ENCODE data around the gene ARMC9. TPM values are rescaled to one million over a fixed set of nuclear protein-coding genes. Genes with fewer than 3 reads are reported as not detected.

Gene ARMC9
- total and polyA plus RNA-seq, 4 donors, result 20.5 to 51.6 (median 38.6) TPM

- no peak overlapping the region for H3K9ac ChIP-seq (ENCODE audit: insufficient read depth in 1 of 2, low read length in 2 of 2)
- no peak for ATAC-seq (ENCODE audit: insufficient read depth, low FRiP score)
- peaks cover 0 to 5% (median 0%) of the 10 kb centered on the region in 5 donors for H3K4me1 ChIP-seq (ENCODE audit: control insufficient read depth in 5 of 5, insufficient read depth in 5 of 5, low read length in 5 of 5)
- peaks cover 16 to 26% (median 19%) of the 10 kb centered on the region in 4 donors for H3K36me3 ChIP-seq (ENCODE audit: control insufficient read depth in 4 of 4, insufficient read depth in 4 of 4, low read length in 4 of 4)
- no peak for DNase-seq
- H3K4me3 ChIP-seq, result no peak overlapping the region
- 93 to 97% methylated on average over 3 of the region's 3 CpGs for WGBS, 2 donors
- H3K27me3 ChIP-seq (ENCODE audit: control insufficient read depth in 3 of 3, insufficient read depth in 3 of 3, low read length in 2 of 3), result no peaks in the 10 kb centered on the region
- no peak for TF ChIP-seq CTCF (IDR thresholded peaks at IDR 0.05; ENCODE audit: control extremely low read depth, extremely low read depth)
- no peaks in the 10 kb centered on the region for H3K9me3 ChIP-seq (ENCODE audit: control insufficient read depth in 4 of 4, insufficient read depth in 3 of 4, low read length in 3 of 4)
- no peak overlapping the region for H3K27ac ChIP-seq (ENCODE audit: low read depth in 1 of 2, low read length in 1 of 2)
Measured at GRCh38 chr2:231163011-231163410, 35.4 kb upstream of the ARMC9 start.

- Histone ChIP-seq H3K4me1 (ENCODE audit: control insufficient read depth in 5 of 5, insufficient read depth in 5 of 5, low read length in 5 of 5) (peaks cover 0 to 5% (median 0%) of the 10 kb centered on the region in 5 donors), H3K27me3 (ENCODE audit: control insufficient read depth in 3 of 3, insufficient read depth in 3 of 3, low read length in 2 of 3) (no peaks in the 10 kb centered on the region), H3K4me3 (no peak overlapping the region), H3K36me3 (ENCODE audit: control insufficient read depth in 4 of 4, insufficient read depth in 4 of 4, low read length in 4 of 4) (peaks cover 16 to 24% (median 19%) of the 10 kb centered on the region in 4 donors), H3K9ac (ENCODE audit: insufficient read depth in 1 of 2, low read length in 2 of 2) (no peak overlapping the region), H3K9me3 (ENCODE audit: control insufficient read depth in 4 of 4, insufficient read depth in 3 of 4, low read length in 3 of 4) (no peaks in the 10 kb centered on the region), H3K27ac (ENCODE audit: low read depth in 1 of 2, low read length in 1 of 2) (no peak overlapping the region)
- DNase-seq, result no peak
- TF ChIP-seq CTCF (IDR thresholded peaks at IDR 0.05; ENCODE audit: control extremely low read depth, extremely low read depth), result no peak
- no peak for ATAC-seq (ENCODE audit: insufficient read depth, low FRiP score)
- WGBS, 2 donors, result 95 to 96% methylated on average over 4 of the region's 4 CpGs
Measured at GRCh38 chr2:231163414-231164095, 34.9 kb upstream of the ARMC9 start.

GRCh38 chr2:231167745-231168459, 30.5 kb upstream of the ARMC9 start:
- ATAC-seq (ENCODE audit: insufficient read depth, low FRiP score), result no peak
- no peak overlapping the region for H3K4me3 ChIP-seq

More at GRCh38 chr2:231167745-231168459, 30.5 kb upstream of the ARMC9 start:
- H3K9ac ChIP-seq (ENCODE audit: insufficient read depth in 1 of 2, low read length in 2 of 2), result no peak overlapping the region
- no peaks in the 10 kb centered on the region for H3K27me3 ChIP-seq (ENCODE audit: control insufficient read depth in 3 of 3, insufficient read depth in 3 of 3, low read length in 2 of 3)
- DNase-seq, result no peak
- 83 to 94% methylated on average over 6 of the region's 6 CpGs for WGBS, 2 donors
- TF ChIP-seq CTCF (IDR thresholded peaks at IDR 0.05; ENCODE audit: control extremely low read depth, extremely low read depth), result no peak
- peaks cover 0 to 11% (median 0%) of the 10 kb centered on the region in 5 donors for H3K4me1 ChIP-seq (ENCODE audit: control insufficient read depth in 5 of 5, insufficient read depth in 5 of 5, low read length in 5 of 5)
- no peaks in the 10 kb centered on the region for H3K9me3 ChIP-seq (ENCODE audit: control insufficient read depth in 4 of 4, insufficient read depth in 3 of 4, low read length in 3 of 4)
- H3K27ac ChIP-seq (ENCODE audit: low read depth in 1 of 2, low read length in 1 of 2), result no peak overlapping the region
- H3K36me3 ChIP-seq (ENCODE audit: control insufficient read depth in 4 of 4, insufficient read depth in 4 of 4, low read length in 4 of 4), result peaks cover 12 to 36% (median 30%) of the 10 kb centered on the region in 4 donors

All from lung (tissue), 12 donors.